Thyroid gland (tissue), 4 donors: ENCODE measurements around the gene DOLPP1.

Experiments used
- CTCF ChIP-seq, 6 experiments: fragments of 200-600 bp in 3 of 6; fragments of 450-650 bp in 3 of 6; sonication (generic) in 3 of 6; IDR thresholded peaks; one replicate each; pipeline ENCODE4 v1.5.1; 2016 to 2019; ENCODE audit warnings: antibody characterized with exemption in 6 of 6, mild to moderate bottlenecking in 2 of 6, inconsistent platforms in 1 of 6, moderate library complexity in 1 of 6
- POLR2A ChIP-seq, 2 donors: fragments of 450-650 bp; IDR thresholded peaks; one replicate each; pipeline ENCODE4 v1.6.1; 2017; ENCODE audit warnings: antibody characterized with exemption in 2 of 2, mild to moderate bottlenecking in 2 of 2, moderate library complexity in 1 of 2

DNA sequence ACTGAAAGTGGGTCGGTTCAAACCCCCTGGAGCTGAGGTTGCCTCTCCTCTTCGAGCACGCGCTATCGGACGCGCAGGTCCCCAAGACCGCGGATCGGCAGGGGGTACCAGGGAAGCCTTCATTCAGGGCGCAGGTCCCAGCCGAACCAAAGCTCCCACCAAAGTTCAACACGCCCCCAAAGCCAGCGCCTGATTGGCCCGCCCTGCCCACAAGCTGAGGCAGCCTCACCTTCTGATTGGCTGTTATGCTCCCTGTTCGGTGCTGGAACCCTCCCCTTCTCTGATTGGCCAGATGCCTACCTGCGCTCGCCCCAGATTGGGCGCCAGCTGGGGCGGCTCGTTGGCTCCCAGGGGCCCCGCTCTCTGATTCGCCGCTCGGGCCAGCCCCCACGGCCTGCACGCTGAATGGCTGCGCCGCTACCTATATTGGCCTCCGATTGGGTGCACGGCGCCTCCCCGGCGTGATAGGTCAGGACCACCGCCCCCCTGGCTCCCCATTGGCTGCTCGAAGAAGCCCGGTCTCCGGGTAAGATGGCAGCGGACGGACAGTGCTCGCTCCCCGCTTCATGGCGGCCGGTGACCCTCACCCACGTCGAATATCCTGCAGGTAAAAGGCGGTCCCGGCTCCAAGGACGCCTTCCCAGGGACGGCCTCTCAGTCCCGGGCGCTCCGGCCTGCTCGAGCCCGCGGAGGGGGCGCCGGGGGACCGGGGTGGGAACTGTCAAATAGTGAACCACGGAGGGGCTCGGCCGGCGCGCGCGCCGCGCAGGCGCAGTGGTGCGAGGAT lies at the start of gene DOLPP1:
- TF ChIP-seq CTCF (IDR thresholded peaks at IDR 0.05) (peak in 2 of 6 experiments; percentile 18 to 24), POLR2A (IDR thresholded peaks at IDR 0.05) (peak in 1 of 2 donors; percentile 79)
